ENCODE results near the gene MTCH1.

DNA sequence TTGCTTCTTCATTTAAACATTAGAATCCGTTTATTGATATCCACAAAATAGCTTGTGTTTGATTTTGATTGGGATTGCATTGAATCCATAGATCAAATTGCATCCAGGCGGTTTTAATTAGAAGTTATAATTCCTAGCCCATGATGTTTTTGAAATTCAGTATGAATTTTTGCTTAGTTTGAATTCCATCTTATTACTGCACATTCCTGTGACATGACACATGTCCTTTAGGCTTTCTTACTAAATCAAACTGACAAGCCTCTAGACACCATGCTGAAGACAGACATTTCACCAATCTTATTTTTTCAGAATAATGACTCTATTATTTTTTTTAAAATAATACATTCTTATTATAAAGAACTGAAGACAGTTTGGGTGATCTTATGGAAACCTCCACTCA is 52.9 kb downstream of the MTCH1 start:
- TF ChIP-seq NRF1 (conservative IDR thresholded peaks at IDR 0.05; ENCODE audit: low read depth, low read length) (no peak), GABPA (IDR thresholded peaks at IDR 0.05; ENCODE audit: low read depth) (no peak), MYC (IDR thresholded peaks at IDR 0.05; ENCODE audit: insufficient read depth, insufficient read length, insufficient replicate concordance, low read length, severe bottlenecking) (no peak), WRNIP1 (IDR thresholded peaks at IDR 0.05; ENCODE audit: borderline replicate concordance, low read depth, low read length) (no peak), CREM (IDR thresholded peaks at IDR 0.05; ENCODE audit: low read depth) (no peak)
- TF ChIP-seq, protein P1, sequence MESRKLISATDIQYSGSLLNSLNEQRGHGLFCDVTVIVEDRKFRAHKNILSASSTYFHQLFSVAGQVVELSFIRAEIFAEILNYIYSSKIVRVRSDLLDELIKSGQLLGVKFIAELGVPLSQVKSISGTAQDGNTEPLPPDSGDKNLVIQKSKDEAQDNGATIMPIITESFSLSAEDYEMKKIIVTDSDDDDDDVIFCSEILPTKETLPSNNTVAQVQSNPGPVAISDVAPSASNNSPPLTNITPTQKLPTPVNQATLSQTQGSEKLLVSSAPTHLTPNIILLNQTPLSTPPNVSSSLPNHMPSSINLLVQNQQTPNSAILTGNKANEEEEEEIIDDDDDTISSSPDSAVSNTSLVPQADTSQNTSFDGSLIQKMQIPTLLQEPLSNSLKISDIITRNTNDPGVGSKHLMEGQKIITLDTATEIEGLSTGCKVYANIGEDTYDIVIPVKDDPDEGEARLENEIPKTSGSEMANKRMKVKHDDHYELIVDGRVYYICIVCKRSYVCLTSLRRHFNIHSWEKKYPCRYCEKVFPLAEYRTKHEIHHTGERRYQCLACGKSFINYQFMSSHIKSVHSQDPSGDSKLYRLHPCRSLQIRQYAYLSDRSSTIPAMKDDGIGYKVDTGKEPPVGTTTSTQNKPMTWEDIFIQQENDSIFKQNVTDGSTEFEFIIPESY (IDR thresholded peaks at IDR 0.05): no peak
- TF ChIP-seq, protein P2, sequence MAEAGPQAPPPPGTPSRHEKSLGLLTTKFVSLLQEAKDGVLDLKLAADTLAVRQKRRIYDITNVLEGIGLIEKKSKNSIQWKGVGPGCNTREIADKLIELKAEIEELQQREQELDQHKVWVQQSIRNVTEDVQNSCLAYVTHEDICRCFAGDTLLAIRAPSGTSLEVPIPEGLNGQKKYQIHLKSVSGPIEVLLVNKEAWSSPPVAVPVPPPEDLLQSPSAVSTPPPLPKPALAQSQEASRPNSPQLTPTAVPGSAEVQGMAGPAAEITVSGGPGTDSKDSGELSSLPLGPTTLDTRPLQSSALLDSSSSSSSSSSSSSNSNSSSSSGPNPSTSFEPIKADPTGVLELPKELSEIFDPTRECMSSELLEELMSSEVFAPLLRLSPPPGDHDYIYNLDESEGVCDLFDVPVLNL (IDR thresholded peaks at IDR 0.05; ENCODE audit: low read depth, low read length): no peak
- TF ChIP-seq, protein P3, sequence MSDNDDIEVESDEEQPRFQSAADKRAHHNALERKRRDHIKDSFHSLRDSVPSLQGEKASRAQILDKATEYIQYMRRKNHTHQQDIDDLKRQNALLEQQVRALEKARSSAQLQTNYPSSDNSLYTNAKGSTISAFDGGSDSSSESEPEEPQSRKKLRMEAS (IDR thresholded peaks at IDR 0.05; ENCODE audit: low read depth, low read length): no peak
- TF ChIP-seq, protein P4, sequence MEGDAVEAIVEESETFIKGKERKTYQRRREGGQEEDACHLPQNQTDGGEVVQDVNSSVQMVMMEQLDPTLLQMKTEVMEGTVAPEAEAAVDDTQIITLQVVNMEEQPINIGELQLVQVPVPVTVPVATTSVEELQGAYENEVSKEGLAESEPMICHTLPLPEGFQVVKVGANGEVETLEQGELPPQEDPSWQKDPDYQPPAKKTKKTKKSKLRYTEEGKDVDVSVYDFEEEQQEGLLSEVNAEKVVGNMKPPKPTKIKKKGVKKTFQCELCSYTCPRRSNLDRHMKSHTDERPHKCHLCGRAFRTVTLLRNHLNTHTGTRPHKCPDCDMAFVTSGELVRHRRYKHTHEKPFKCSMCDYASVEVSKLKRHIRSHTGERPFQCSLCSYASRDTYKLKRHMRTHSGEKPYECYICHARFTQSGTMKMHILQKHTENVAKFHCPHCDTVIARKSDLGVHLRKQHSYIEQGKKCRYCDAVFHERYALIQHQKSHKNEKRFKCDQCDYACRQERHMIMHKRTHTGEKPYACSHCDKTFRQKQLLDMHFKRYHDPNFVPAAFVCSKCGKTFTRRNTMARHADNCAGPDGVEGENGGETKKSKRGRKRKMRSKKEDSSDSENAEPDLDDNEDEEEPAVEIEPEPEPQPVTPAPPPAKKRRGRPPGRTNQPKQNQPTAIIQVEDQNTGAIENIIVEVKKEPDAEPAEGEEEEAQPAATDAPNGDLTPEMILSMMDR (IDR thresholded peaks at IDR 0.05 in 2 of 3, conservative IDR thresholded peaks at IDR 0.05 in 1 of 3; ENCODE audit: control insufficient read depth in 2 of 3, extremely low read depth in 1 of 3, insufficient read depth in 1 of 3, low read depth in 3 of 3, low read length in 3 of 3): no peak
